8988T (cell line): Measurements from ENCODE around the gene CHKA.

Source experiments
- DNase-seq: peaks from one replicate; pipeline ENCODE4 v3.0.0; 2011

The CHKA gene

DNA sequence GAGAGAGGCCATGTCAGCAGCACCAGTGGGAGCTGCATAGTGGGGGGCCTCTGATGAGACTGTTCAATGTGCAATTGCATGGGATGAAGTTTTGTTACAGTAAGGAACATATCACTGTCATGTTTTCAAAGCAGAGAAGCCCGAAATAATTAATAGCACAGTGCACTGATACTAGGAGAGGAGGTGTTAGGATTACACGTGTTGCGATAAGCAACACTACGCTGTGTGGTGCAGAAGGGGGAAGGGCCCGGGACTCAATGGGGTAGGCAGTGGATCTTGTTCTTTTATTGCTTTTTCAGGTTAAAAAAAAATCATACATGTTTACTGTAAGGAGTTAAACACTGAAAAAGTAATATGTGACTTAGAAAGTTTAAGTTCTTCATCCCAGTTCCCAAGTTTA lies 53.2 kb downstream of the CHKA start:
- DNase-seq, result no peak

DNA sequence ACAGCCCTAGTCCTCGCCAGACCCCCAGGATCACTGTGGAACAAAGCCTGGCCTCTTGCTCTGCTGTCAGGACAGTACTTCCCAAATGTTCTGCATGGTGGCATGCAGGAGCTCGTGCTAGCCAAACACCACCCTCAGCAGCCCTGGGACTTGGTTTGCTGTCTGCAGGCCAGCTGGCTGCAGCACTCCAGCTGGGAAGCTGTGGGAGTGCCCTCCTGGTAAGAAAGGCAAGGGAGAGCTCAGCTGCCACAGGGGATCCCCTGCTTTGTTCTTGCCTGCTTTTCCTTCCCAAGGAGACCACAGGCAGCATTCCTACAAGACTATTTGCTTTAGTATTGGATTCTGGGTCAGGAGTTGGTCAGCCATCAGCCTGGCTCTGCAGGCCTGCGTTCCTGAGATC lies 54.4 kb downstream of the CHKA start:
- no peak for DNase-seq

DNA sequence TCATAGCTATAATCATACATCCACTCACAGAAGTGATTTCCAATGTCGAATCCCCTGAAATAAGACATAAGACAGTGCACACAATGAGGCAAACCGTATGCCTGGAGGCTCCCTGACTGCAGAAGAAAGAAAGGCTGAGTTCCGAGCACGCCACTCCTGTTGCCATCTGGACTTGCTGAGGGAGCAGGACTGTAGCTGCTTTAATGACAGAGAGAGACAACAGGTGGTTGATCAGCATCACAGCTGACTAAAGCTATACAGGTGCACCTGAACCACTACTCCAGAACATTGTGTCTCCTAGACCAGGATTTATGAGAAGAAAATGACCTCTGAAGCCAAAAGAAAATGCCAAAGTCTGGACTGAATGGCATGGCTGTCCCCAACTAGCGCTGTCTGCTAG lies 55.3 kb downstream of the CHKA start:
- DNase-seq, result no peak

DNA sequence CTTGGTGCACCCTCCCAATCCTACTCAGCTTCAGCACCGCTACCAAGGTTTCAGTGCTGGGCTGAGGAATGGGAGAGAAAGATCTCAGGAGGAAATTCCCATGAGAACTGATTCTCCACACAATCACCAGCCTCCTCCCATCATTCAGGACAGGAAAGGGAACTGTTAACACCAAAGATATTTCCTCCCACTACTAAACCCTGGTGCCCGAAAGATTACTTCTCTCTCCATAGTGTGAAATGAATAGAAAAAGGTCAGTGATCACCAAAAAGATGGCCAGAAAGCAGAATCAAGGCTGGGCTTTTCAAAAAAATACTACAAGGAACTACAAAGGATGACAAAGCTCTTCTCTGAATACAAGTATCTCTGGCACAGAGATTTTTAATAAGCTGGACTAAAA lies 56.3 kb downstream of the CHKA start:
- DNase-seq, result no peak

DNA sequence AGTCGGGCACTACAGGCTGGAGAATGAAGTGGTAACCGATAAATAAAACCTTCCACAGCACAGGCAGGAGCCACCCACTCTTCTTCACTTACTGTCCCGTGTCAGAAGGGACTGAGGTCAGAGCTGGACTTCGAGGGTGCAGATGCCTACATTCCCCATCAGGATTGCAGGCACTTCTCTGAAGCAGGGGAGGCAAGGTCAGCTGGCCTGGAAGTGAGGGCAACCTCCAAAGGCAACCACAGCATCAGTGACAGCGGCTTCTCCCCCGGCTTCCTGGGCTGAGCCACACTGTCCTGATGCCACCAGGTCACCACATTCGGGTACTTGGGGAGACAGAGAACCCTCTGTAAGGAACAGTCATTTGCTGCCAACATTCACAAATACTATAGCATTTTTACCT lies 59.7 kb downstream of the CHKA start:
- DNase-seq, result no peak

DNA sequence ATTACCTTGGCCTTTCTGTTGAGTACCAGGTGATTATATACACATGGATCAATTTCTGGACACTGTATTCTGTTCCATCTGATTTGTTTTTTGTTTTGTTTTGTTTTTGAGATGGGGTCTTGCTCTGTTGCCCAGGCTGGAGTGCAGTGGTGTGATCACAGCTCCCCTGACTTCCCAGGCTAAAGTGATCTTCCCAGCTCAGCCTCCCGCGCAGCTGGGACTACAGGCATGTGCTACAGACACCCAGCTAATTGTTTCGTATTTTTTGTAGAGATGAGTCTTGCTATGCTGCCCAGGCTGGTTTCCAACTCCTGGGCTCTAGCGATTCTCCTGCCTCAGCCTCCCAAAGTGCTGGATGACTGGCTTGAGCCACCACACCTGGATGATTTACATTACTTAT lies 63.4 kb downstream of the CHKA start:
- no peak for DNase-seq

DNA sequence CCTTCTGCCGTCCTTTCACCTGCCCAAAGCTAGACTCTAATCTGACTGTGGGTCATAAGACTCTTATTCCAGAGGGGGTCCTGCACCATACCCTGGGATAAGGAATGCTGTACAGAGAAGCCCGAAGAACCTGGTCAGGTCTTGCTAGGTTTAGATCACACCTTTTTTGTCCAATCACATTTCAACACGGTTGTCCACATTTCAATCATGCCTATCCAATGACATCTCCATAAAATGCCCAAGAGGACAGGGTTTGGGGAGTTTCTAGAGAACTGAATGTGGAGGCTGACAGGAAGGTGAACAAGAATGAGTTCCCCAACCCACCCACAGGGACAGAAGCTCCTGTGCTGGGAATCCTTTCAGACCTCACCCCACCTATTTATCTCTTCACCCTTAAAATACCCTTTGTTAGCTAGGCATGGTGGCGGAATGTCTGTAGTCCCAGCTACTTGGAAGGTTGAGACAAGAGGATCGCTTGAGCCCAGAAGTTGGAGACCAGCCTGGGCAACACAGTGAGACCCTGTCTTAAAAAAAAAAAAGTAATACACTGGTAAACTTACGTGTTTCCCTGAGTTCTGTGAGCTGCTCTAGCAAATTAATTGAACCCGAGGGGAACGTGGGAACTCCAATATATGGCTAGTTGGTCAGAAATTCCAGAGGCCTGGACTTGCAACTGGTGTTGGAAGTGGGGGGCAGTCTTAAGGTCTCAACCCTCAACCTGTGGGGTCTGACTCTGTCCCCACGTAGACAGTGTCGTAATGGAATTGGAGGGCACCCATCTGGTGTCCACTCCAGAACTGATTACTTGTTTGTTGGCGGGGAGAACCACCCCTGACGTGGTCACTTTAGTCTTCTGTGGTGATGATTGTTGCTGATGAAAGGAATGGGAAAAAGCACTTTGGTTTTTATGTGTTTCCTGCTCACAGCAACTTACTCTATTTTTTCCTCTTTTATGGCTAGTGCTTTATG lies 64.6 kb downstream of the CHKA start:
- no peak for DNase-seq

DNA sequence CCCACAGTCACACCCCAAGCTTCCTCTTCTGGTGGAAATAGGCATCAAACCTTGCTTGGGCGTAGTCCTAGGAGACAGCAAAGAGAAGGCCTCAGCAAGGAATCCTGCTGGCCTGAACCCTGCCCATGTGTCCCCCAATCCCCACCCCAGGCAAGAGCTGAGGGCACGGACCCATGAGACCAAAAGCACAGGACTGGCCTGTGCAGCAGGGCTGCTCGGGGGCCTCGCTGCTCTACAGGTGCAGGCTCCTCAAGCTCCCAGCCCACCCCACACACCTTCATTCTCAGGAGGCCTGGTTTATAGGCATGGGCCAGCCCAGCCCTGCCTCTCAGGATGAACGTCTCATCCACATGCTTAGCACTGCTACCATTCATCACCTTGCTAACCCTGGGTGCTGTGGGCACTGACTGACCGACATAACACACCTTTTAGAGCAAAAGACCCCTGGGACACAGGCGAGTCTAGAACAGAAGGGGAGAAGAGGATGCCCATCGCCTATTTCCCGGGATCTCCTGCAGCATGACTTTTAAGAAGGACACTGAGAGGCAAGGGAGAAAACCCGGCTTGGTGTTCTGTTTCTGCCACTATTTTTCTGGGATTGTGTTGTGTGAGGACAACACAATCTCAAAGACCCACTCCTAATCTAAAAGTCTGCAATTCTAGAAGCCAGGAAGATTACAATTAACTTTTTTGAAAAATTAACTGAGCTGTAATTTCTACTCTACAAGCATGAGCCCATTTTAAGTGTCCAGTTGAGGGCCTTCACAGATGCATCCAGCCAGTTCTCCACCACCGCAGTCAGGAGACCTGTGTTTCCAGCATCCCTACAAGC lies 67.0 kb downstream of the CHKA start:
- no peak for DNase-seq

DNA sequence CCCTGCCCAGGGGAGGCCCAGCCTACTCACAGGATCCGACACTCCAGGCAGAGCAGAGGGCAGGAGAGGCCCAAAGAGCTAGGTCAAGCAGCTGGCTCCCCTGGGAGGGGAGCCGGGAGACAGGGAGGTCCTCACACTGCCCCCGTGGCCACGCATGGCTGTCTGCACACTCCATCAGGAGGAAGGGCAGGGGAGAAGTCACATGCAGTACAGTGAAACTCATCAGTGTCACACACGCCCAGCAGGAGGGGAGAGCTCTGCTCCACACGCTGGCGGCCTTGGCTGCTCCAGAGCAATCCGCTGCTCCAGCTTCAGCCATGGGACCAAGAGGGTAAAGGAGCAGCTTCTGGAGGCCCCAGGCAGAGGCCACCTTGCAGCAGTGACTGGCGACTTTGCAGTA lies 68.1 kb downstream of the CHKA start:
- DNase-seq, result peak; percentile 31

DNA sequence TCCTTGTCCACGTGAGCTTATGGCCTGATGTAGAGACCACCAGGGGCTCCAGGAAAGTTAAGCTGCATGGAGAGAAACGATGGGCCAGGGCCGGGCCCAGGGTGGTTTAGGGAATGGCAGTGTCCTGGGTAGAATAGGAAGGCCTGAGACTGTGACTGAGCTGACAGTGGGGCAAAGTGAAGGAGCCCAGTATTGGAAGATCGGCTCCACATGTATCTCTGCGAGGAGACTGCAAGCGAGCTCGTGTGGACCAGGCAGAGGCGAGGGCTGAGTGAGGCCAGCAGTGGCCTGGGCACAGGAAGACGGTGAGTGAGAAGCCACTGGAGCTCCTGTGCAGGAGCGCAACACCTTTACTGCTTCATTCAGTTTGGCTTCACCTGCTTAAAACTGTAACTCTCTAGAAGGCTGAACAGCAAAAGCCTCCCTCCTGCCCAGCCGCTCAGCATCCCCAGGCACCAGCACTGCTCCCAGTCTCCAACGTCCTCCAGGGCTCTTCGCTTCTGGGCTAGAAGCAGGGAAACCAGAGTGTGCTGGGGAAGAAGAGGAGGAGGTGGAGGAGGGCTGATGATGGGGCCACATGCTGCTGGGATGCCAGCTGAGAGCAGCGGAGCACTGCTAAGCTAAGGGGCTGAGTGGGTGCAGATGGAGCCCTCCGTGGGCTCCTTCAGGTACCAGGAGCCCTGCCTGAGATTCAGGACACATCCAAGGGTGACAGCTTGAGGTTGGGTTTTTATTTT lies 68.9 kb downstream of the CHKA start:
- peak; percentile 28 for DNase-seq

DNA sequence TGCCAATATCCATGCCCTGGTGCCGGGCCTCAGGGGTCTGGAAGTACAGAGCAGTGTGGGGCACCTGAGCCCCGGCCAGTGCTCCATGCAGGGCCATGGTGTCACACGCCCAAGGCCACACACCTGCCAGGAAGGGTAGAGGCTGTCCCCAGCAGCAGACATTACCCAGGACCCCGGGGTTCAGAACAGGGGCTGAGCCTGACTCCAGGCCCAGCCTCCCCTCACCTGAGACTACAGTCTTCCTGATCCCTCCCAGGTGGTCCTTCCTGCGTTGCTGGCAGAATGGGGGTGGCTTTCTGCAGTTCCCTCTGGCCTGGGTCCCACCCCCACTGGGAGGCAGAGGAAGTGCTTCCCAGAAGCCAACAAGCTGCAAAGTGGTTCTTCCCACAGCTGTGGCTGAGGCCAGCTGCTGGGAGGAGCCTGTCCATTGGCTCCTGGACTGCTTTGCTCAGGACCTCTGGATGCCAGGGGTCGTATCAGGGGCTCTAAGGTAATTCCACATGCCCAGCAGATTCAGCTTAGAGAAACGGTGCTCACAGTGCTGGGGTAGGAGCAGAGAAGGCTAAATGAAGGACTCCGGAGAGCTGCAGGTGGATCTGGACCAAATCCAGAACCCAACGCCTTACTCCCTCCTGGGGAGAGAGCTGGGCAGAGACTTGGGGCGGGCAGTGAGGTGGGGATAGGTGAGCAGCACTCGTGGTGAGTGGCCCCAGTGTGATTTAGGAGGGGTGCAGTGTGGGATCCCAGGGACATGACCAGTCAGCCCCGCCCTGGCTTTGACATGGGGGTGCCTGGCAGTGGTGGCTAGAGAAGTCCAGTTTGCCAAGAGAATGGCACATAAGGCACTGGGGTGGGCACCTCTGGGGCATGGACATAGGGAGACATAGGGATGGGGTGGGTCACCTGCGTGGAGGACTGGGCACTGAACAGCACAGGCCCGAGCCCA lies 69.7 kb downstream of the CHKA start:
- peak; percentile 56 for DNase-seq

DNA sequence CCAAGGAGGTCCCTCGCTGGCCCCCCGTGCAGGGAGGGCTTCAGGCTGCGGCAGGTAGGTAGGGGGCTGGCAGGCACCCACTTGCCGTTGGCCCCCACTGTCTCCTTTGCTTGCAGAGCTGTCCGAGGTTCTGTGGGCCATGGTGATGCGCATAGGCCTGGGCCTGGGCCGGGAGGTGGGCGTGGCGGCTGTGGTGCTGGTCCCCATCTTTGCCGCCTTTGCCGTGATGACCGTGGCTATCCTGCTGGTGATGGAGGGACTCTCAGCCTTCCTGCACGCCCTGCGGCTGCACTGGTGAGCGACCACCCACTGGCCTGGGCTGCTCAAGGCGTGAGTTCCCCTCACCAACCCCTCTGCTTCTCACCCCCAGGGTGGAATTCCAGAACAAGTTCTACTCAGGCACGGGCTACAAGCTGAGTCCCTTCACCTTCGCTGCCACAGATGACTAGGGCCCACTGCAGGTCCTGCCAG lies 70.8 kb downstream of the CHKA start:
- DNase-seq, result no peak

DNA sequence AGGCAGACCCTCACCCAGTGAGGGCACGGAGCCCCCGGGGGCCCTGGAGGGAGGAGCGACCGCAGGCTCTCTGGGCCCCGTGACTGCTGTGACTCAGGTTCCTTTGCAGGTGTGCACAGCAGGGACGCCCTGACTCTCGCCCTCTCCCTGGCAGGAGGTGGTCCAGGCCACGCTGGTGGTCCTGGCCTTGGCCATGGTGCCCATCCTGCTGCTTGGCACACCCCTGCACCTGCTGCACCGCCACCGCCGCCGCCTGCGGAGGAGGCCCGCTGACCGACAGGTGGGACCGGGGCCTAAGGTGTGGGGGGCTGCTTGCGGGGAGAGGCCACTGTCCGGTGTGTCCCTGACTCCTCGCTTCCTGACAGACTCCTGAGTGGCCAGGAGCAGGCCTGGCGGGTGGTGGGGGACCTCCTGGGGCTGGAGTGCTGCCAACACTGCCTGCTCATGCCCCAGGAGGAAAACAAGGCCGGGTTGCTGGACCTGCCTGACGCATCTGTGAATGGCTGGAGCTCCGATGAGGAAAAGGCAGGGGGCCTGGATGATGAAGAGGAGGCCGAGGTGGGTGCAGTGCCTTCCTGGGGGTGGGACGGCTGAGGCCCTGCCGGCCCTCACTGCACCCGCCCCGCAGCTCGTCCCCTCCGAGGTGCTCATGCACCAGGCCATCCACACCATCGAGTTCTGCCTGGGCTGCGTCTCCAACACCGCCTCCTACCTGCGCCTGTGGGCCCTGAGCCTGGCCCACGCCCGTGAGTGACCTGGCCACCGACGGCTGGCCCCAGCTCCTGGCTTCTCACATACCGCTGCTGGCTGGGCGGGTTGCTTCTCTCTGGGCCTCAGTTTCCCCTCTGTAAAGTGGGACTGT lies 71.4 kb downstream of the CHKA start:
- DNase-seq, result peak; percentile 45

DNA sequence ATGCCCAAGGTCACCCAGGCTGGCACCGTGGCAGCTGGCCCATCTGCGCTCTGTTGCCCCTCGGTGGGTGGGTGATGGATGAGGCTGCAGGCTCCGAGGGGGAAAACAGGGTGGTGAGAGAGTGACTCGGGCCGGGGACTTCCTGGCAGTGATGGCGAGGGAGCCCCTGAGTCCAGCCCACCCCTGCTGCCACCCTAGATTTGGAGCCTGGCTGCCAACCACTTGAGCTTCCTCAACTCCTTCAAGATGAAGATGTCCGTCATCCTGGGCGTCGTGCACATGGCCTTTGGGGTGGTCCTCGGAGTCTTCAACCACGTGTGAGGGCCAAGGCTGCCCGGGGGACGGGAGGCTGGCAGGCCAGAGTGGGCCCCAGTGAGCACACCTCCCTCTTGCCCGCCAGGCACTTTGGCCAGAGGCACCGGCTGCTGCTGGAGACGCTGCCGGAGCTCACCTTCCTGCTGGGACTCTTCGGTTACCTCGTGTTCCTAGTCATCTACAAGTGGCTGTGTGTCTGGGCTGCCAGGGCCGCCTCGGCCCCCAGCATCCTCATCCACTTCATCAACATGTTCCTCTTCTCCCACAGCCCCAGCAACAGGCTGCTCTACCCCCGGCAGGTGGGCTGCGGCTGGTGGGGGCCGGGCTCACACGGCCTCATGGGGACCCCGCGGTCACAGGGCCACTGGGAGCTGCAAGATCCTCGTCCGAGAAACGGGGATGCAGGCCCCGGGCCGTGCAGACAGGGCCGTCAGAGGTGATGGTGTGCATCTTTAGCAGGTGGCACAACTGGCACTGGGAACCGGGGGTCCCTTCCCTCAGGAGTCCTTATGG lies 72.3 kb downstream of the CHKA start:
- DNase-seq, result no peak

DNA sequence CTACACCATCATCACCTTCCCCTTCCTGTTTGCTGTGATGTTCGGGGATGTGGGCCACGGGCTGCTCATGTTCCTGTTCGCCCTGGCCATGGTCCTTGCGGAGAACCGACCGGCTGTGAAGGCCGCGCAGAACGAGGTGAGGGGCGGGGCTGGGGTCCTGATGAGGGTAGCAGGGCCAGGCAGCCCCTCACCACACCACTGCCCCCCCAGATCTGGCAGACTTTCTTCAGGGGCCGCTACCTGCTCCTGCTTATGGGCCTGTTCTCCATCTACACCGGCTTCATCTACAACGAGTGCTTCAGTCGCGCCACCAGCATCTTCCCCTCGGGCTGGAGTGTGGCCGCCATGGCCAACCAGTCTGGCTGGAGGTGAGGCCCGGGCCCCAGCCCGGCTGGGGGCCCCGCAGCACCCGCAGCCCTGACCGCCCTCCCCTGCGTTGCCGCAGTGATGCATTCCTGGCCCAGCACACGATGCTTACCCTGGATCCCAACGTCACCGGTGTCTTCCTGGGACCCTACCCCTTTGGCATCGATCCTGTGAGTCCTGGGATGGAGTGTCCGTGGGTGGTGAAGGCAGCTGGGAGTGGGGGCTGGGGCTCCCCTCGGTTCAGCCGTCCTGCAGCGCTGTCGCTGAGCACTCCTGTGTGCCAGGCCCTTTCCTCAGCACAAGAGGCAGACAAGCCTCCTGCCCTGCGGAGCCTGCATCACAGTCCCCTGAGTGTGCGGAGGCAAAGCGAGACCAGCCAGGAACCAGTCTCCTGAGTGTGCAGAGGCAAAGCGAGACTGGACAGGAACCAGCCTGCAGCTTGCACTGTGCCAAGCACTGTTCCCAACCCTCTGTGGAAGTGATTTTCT lies 73.5 kb downstream of the CHKA start:
- DNase-seq, result no peak

DNA sequence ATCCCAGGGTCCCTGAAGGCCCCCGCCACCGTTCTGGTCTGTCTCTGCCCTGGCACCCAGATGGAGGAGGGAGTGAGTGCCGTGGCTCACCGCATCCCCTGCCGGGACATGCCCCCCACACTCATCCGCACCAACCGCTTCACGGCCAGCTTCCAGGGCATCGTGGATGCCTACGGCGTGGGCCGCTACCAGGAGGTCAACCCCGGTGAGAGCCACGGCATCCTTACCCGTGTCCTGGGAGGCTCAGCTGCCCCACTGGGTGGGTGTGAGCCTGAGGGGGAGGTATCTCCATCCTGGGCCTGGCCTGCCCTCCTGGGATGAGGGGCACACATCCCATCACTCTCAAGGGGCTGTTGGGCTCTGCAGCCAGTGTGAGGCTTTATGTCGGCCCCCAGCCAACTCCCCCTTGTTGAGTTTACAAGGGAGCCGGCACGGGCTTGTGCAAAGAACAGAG lies 76.3 kb downstream of the CHKA start:
- DNase-seq, result no peak

DNA sequence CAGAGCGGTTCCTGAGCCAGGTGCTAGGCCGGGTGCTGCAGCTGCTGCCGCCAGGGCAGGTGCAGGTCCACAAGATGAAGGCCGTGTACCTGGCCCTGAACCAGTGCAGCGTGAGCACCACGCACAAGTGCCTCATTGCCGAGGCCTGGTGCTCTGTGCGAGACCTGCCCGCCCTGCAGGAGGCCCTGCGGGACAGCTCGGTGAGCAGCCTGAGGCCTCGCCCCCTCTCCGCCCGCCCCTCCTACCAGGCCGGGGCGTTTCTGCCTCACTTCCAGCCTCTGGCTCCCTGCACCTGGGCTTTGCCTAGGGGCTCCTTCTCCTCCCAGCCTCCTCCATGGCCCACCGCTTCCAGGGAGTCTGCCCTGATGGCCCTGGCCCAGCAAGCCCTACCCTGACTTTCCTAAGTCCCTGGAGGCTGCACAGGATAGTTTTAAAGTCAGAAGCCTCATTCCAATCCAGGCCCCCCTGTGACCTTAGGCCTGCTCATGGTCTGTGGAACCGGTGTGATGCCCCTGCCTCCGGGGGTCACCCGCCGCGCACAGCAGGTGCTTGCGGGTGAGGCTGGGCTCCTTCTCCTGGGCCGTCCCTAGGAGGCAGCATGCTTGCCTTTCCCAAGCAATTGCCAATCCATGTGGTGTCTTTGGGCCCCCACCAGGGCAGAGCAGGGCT lies 76.9 kb downstream of the CHKA start:
- DNase-seq, result peak; percentile 67
